AG04449 (cell line): ENCODE data around the gene TBR1.

Experiments used
- CTCF ChIA-PET: fragments of 350-600 bp; formaldehyde crosslinking; extraction: SDS; loops from one replicate; lab custom pipeline; 2021; ENCODE audit warnings: antibody characterized with exemption; lab: Yijun Ruan, JAX
- POLR2A ChIA-PET: fragments of 400-600, 350-600 bp; formaldehyde crosslinking; extraction: SDS; loops from one replicate; lab custom pipeline; 2020; ENCODE audit warnings: antibody characterized with exemption, inconsistent platforms; lab: Yijun Ruan, JAX
- DNase-seq: peaks from one replicate; pipeline ENCODE4 v3.0.0-alpha.2; 2010; ENCODE audit warnings: low read depth, low spot score
- H3K4me3 ChIP-seq: 2 replicates; pipeline ENCODE4 v1.5.1; 2011; ENCODE audit warnings: low read depth, mild to moderate bottlenecking, control low read depth, low read length
- CTCF ChIP-seq: IDR thresholded peaks from one replicate; pipeline ENCODE4 v1.5.1; 2011; ENCODE audit warnings: mild to moderate bottlenecking, moderate library complexity, low read length, control low read depth, inconsistent platforms; ENCODE audit not compliant: insufficient read depth; ENCODE audit errors: missing control alignments

TBR1 gene

GRCh38 chr2:161388146-161388779 is 27.8 kb upstream of the TBR1 start:
- TF ChIP-seq CTCF = no peak
- ChIA-PET POLR2A (no interaction called here), CTCF (no interaction called here)
- H3K4me3 ChIP-seq = no peak overlapping the region
- no peak for DNase-seq

DNA sequence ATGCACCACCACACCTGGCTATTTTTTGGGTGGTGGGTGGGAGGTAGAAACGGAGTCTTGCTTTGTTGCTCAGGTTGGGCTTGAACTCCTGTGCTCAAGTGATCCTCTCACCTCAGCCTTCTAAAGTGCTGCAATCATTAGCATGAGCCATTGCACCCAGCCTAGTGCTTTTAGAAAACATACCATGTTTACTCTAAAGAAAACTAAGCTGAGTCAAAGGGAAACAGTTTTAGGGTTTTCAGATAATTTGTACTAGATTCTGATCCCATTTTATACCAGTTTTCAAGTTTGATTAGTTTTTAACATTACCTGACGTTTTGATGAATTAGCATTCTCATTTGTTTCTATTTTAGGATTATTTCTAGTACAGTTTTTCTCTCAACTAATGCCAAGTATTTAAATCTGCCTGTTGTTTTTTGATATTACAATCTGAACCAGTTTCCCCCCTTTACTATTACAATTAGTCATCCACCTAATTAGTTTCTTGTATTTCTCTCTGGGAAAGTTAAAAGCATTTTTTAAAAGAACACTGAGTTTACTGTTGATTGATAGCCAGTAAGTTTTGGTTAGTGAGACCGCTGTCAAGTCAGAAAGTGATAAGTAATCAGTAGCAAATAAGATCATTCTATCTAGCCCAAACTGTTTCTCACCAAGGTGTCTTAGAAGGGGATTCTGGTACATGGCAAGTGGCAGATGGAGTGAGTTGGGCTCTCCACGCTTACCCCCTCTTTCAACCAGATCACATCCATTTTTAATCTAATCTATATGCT is 24.2 kb upstream of the TBR1 start:
- ChIA-PET CTCF (no interaction called here), POLR2A (no interaction called here)
- no peak overlapping the region for H3K4me3 ChIP-seq
- DNase-seq = no peak
- TF ChIP-seq CTCF = no peak

GRCh38 chr2:161400076-161400475 is 16.0 kb upstream of the TBR1 start:
- DNase-seq = no peak
- no peak for TF ChIP-seq CTCF
- no peak overlapping the region for H3K4me3 ChIP-seq
- CTCF ChIA-PET = interaction anchor here (1.0 kb wide), 1 partner anchor 37 kb away, joined by 3 read pairs; no protein-coding TSS in a partner anchor
- POLR2A ChIA-PET = no interaction called here

GRCh38 chr2:161402297-161402696 is 13.8 kb upstream of the TBR1 start:
- no peak for TF ChIP-seq CTCF
- no peak overlapping the region for H3K4me3 ChIP-seq
- ChIA-PET POLR2A (no interaction called here), CTCF (no interaction called here)
- no peak for DNase-seq

DNA sequence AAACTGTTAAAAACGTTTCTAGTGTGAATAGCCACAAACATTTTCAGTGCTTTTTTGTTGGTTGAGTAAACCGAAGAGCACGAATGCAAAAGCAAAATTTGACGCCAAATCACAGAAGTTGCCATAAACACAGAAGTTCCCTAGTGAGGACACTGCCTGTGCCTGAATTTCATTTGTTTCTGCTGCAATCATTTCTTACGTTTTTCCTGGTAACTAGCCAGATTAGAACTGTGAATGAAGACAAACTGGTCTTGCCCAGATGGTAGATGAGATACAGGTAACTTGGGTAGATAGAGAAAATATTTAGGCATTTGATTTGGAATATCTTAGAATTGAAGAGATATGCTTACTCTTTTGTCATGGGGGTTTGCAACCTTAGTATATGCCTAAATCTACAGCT is 9.8 kb upstream of the TBR1 start:
- ChIA-PET POLR2A (no interaction called here), CTCF (no interaction called here)
- H3K4me3 ChIP-seq = no peak overlapping the region

DNA sequence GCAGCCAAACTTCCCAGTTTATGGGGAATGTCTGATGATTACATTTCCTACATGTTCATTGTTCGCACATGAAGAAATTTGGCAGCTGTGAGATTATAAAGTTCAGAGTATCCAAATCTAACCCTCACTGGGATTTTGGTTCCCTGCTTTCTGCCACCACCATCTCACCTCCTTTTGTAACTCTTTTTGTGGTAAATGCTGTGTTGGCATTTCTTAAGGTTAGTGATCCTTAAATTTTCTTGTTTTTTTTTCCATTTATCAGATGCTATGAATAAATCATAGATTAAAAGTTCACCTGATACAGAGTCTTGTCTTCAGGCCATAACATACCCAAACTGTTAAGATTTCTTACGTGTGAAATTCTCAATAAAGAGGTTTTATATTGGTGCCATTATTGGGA is 8.5 kb upstream of the TBR1 start:
- no peak for TF ChIP-seq CTCF
- CTCF ChIA-PET = no interaction called here
- POLR2A ChIA-PET = no interaction called here
- no peak overlapping the region for H3K4me3 ChIP-seq
- no peak for DNase-seq

More for the DNA sequence above, 9.8 kb upstream of the TBR1 start:
- no peak for DNase-seq
- TF ChIP-seq CTCF = no peak
